ENCODE results near the gene ZNF74. TPM values are rescaled to one million over a fixed set of nuclear protein-coding genes. Genes with fewer than 3 reads are reported as not detected.
"Not testable (repeated sequence)": the region's sequence is repeated elsewhere in the genome, so short reads cannot be mapped to it uniquely, and the experiment has no call there.

The ZNF74 gene
- total RNA-seq, 4 donors from 2014 or later: 9.6 to 20.0 (median 15.0) TPM

DNA sequence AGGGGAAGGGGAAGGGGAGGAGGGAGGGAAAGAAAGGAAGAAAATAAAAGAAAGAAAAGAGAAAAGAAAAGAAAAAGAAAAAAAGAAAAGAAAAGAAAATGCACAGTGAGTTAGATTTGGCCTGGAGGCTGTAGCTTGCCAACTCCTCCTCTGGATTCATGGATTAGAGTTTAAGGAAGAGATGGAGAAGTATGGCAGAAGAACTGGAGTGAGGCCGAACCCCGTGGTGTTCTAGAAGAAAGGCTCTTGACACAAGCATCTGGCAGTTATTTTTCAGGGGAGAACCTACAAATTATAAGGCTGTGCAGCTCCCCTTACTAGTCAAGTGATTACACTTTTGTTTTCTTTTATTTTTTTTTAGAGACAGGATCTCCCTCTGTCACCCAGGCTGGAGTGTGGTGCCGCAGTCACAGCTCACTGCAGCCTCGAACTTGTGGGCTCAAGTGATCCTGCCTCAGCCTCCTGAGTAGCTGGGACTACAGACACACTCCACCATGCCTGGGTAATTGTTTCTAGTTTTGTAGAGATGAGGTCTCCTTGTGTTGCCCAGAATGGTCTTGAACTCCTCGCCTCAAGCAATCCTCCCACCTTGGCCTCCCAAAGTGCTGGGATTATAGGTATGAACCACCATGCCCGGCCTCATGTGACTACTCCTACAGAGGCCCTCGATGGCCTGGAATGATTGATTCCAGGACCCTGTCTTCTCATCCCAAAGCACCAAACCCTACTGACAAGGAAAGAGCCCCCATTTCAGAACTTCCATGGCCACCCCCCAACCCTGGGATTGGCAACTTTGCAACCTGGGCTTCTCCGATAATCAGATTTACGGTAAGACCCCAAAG, 19.5 kb downstream of the ZNF74 start:
- Histone ChIP-seq H3K27me3 (no peaks in the 10 kb centered on the region), H3K9me3 (no peaks in the 10 kb centered on the region), H3K4me3 (no peak overlapping the region), H3K27ac (replicated peaks in 1 of 4) (no peak overlapping the region), H3K36me3 (no peaks in the 10 kb centered on the region), H3K4me1 (peaks cover 0 to 8% (median 4%) of the 10 kb centered on the region in 4 donors)
- intact Hi-C loops (cut with DNase I): loop anchor here (10.0 kb wide), 1 partner anchor 291 kb away; no protein-coding TSS in a partner anchor
- 95% methylated on average over 8 of the region's 9 CpGs for WGBS
- no peak for DNase-seq (ENCODE audit: extremely low spot score)
- TF ChIP-seq POLR2A (IDR thresholded peaks at IDR 0.05; ENCODE audit: low read depth) (no peak), EP300 (IDR thresholded peaks at IDR 0.05) (no peak), POLR2AphosphoS5 (IDR thresholded peaks at IDR 0.05) (no peak)
- TF ChIP-seq, protein P1, sequence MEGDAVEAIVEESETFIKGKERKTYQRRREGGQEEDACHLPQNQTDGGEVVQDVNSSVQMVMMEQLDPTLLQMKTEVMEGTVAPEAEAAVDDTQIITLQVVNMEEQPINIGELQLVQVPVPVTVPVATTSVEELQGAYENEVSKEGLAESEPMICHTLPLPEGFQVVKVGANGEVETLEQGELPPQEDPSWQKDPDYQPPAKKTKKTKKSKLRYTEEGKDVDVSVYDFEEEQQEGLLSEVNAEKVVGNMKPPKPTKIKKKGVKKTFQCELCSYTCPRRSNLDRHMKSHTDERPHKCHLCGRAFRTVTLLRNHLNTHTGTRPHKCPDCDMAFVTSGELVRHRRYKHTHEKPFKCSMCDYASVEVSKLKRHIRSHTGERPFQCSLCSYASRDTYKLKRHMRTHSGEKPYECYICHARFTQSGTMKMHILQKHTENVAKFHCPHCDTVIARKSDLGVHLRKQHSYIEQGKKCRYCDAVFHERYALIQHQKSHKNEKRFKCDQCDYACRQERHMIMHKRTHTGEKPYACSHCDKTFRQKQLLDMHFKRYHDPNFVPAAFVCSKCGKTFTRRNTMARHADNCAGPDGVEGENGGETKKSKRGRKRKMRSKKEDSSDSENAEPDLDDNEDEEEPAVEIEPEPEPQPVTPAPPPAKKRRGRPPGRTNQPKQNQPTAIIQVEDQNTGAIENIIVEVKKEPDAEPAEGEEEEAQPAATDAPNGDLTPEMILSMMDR (IDR thresholded peaks at IDR 0.05): no peak

DNA sequence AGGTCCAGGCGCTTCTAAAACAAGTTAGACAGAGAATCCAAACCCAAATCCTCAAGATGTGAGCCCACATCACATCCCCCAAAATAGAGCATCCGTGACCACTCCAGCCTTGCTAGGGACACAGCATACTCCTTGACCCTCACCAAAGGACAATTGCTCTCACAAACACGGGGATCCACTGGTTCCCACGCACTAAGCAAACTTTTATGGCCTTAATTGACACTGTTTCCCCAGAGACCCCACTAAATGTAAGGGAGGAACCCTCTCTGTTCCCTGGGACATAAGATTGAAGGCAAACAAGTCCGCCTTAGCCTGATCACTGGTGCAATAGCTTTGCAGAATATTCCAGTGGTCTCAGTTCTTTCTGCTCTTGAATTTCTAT, 20.1 kb downstream of the ZNF74 start:
- H3K27me3 ChIP-seq: no peaks in the 10 kb centered on the region
- intact Hi-C loops (cut with DNase I): loop anchor here (10.0 kb wide), 1 partner anchor 291 kb away; no protein-coding TSS in a partner anchor
- TF ChIP-seq POLR2A (IDR thresholded peaks at IDR 0.05; ENCODE audit: low read depth): no peak
- no peaks in the 10 kb centered on the region for H3K36me3 ChIP-seq
- WGBS: 97% methylated on average over 5 of the region's 5 CpGs
- H3K4me3 ChIP-seq: no peak overlapping the region
- no peak for DNase-seq (ENCODE audit: extremely low spot score)
- no peak overlapping the region for H3K27ac ChIP-seq (replicated peaks in 1 of 4)
- H3K9me3 ChIP-seq: no peaks in the 10 kb centered on the region
- peaks cover 0 to 11% (median 7%) of the 10 kb centered on the region in 4 donors for H3K4me1 ChIP-seq

DNA sequence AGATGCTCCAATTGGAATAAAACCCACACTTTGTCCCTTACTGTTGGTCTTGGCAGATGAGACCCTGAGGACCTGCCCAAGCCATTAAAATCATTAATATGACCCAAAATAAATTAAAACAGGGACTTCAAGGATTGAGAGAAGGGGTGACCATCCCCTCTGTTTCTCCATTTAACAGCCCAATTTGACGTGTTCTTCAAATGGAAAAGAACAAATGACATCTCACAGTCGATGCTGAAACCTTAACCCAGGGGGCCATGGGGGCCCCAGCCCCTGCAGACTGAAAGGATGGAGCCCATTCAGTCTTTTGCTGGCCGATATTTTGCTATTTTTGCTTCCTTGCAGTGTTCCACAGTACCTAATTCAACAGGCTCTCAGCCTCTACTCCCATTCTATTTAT, 20.5 kb downstream of the ZNF74 start:
- TF ChIP-seq POLR2A (IDR thresholded peaks at IDR 0.05; ENCODE audit: low read depth) (no peak), EP300 (IDR thresholded peaks at IDR 0.05) (no peak), POLR2AphosphoS5 (IDR thresholded peaks at IDR 0.05) (no peak)
- TF ChIP-seq, protein P1 (IDR thresholded peaks at IDR 0.05): no peak
- Histone ChIP-seq H3K27me3 (no peaks in the 10 kb centered on the region), H3K9me3 (no peaks in the 10 kb centered on the region), H3K27ac (replicated peaks in 1 of 4) (no peak overlapping the region), H3K4me3 (no peak overlapping the region), H3K36me3 (no peaks in the 10 kb centered on the region), H3K4me1 (peaks cover 0 to 11% (median 7%) of the 10 kb centered on the region in 4 donors)
- intact Hi-C loops (cut with DNase I): loop anchor here (10.0 kb wide), 1 partner anchor 290 kb away; no protein-coding TSS in a partner anchor
- 86% methylated on average over 3 of the region's 3 CpGs for WGBS
- DNase-seq (ENCODE audit: extremely low spot score): no peak

DNA sequence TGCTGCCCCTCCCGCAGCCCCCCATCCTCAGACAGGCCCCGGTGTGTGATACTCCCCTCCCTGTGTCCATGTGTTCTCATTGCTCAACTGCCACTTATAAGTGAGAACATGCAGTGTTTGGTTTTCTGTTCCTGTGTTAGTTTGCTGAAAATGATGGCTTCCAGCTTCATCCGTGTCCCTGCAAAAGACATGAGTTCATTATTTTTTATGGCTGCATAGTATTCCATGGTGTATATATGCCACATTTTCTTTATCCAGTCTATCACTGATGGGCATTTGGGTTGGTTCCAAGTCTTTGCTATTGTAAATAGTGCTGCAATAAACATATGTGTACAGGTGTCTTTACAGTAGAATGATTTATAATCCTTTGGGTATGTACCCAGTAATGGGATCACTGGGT, 21.3 kb downstream of the ZNF74 start:
- not testable (repeated sequence) for H3K36me3 ChIP-seq; H3K9me3 ChIP-seq; H3K27me3 ChIP-seq; DNase-seq (ENCODE audit: extremely low spot score); H3K4me3 ChIP-seq; H3K27ac ChIP-seq (replicated peaks in 1 of 4)
- intact Hi-C loops (cut with DNase I): loop anchor here (10.0 kb wide), 1 partner anchor 290 kb away; no protein-coding TSS in a partner anchor
- 93% methylated on average over 3 of the region's 3 CpGs for WGBS
- H3K4me1 ChIP-seq: peaks cover 0 to 11% (median 7%) of the 10 kb centered on the region in 4 donors

DNA sequence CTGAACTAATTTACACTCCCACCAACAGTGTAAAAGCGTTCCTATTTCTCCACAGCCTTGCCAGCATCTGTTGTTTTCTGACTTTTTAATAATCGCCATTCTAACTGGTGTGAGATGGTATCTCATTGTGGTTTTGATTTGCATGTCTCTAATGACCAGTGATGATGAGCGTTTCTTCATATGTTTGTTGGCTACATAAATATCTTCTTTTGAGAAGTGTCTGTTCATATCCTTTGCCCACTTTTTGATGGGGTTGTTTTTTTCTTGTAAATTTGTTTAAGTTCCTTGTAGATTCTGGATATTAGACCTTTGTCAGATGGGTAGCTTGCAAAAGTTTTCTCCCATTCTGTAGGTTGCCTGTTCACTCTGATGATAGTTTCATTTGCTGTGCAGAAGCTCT, 21.7 kb downstream of the ZNF74 start:
- H3K9me3 ChIP-seq; DNase-seq (ENCODE audit: extremely low spot score); H3K27me3 ChIP-seq; H3K27ac ChIP-seq (replicated peaks in 1 of 4); H3K36me3 ChIP-seq; H3K4me3 ChIP-seq: not testable (repeated sequence)
- peaks cover 0 to 11% (median 7%) of the 10 kb centered on the region in 4 donors for H3K4me1 ChIP-seq
- 80% methylated on average over 3 of the region's 3 CpGs for WGBS
- intact Hi-C loops (cut with DNase I): loop anchor here (10.0 kb wide), 1 partner anchor 289 kb away; no protein-coding TSS in a partner anchor

DNA sequence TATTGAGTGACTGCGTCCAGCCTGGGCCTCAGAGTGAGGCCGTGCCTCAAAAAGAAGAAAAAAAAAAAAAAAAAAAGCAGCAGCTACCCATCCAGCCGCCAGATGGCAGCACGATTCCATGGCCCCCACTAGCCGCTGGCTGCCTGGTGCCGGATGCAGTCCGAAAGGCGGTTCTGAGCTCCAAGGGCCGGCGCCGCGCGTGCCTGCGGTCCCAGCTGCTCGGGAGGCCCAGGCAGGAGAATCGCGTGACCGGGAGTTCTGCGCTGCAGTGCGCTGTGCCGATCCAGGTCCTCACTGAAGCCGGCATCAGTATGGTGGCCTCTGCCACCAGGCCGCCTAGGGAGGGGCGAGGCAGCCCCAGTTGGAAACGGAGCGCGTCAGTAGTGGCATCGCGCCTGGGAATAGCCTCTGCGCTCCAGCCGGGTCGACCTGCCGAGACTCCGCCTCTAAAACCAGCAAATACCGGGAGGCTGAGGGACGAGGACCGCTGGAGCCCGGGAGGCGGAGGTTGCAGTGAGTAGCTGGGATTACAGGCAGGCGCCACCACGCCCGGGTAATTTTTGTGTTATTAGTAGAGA, 24.3 kb downstream of the ZNF74 start:
- Histone ChIP-seq H3K9me3 (no peaks in the 10 kb centered on the region), H3K36me3 (no peaks in the 10 kb centered on the region), H3K27ac (replicated peaks in 1 of 4) (peak overlapping the region; percentile 30 to 71 (median 68)), H3K4me1 (peaks cover 0 to 19% (median 15%) of the 10 kb centered on the region in 4 donors), H3K4me3 (peak overlapping the region; percentile 42 to 55 (median 48)), H3K27me3 (no peaks in the 10 kb centered on the region)
- 17% methylated on average over 12 of the region's 42 CpGs for WGBS
- no peak for DNase-seq (ENCODE audit: extremely low spot score)
- intact Hi-C loops (cut with DNase I): loop anchor here (2.0 to 10.0 kb wide), 3 partner anchors 39 to 287 kb away; no protein-coding TSS in a partner anchor
- peak in 1 of 2 donors; percentile 73 for TF ChIP-seq POLR2AphosphoS5 (IDR thresholded peaks at IDR 0.05)
- TF ChIP-seq EP300 (IDR thresholded peaks at IDR 0.05): no peak
- no peak for TF ChIP-seq POLR2A (IDR thresholded peaks at IDR 0.05; ENCODE audit: low read depth)
- TF ChIP-seq, protein P1 (IDR thresholded peaks at IDR 0.05): peak; percentile 83 to 85 (median 84)
